Dedifferentiated amniotic fluid mesenchymal stem cell (primary cell): ENCODE results near the gene IFT172.
A peak's percentile ranks its signal among the peaks of the same experiment; 100 is the strongest.
"Not testable (repeated sequence)": the region's sequence is repeated elsewhere in the genome, so short reads cannot be mapped to it uniquely, and the experiment has no call there.

Source experiments
- DNase-seq: peaks from one replicate; pipeline ENCODE4 v3.0.0-alpha.2; 2016; ENCODE audit errors: extremely low spot score

Gene IFT172

GRCh38 chr2:27493948-27494283, 4.4 kb upstream of the IFT172 start:
- no peak for DNase-seq

GRCh38 chr2:27492557-27492956, 3.0 kb upstream of the IFT172 start:
- no peak for DNase-seq

- DNase-seq: no peak
These were observed 435 bp downstream of the IFT172 start for GRCh38 chr2:27489118-27489497.

- no peak for DNase-seq
These were observed 4.0 kb downstream of the IFT172 start for GRCh38 chr2:27485496-27485895.

- DNase-seq: no peak
These were observed 17.6 kb downstream of the IFT172 start for GRCh38 chr2:27471961-27472360.

GRCh38 chr2:27464443-27464842, 25.1 kb downstream of the IFT172 start:
- DNase-seq: no peak

GRCh38 chr2:27461118-27461517, 28.4 kb downstream of the IFT172 start:
- DNase-seq: no peak

- DNase-seq: no peak
These were observed 35.6 kb downstream of the IFT172 start for GRCh38 chr2:27453968-27454367.

GRCh38 chr2:27451095-27451494, 38.4 kb downstream of the IFT172 start:
- DNase-seq: no peak

- no peak for DNase-seq
These were observed 41.2 kb downstream of the IFT172 start for GRCh38 chr2:27448381-27448780.

- no peak for DNase-seq
These were observed 43.5 kb downstream of the IFT172 start for GRCh38 chr2:27446057-27446456.

GRCh38 chr2:27445615-27446014, 43.9 kb downstream of the IFT172 start:
- DNase-seq: no peak

GRCh38 chr2:27445155-27445554, 44.4 kb downstream of the IFT172 start:
- no peak for DNase-seq

GRCh38 chr2:27442920-27443282, 46.6 kb downstream of the IFT172 start:
- DNase-seq: no peak

- DNase-seq: no peak
These were observed 47.3 kb downstream of the IFT172 start, which contains the start of gene KRTCAP3 for GRCh38 chr2:27441958-27442919. TSS of gene KRTCAP3 (plus strand) at chr2:27442381. CDS start at chr2:27442413, 32 bp downstream.

- DNase-seq: no peak
These were observed 48.2 kb downstream of the IFT172 start for GRCh38 chr2:27441226-27441926.

- DNase-seq: no peak
These were observed 53.9 kb downstream of the IFT172 start for GRCh38 chr2:27435628-27436027.

- DNase-seq: no peak
These were observed 58.1 kb downstream of the IFT172 start for GRCh38 chr2:27431395-27431794.

- peak; percentile 56 for DNase-seq
These were observed 60.5 kb downstream of the IFT172 start for GRCh38 chr2:27428978-27429541.

- peak; percentile 78 for DNase-seq
These were observed 61.1 kb downstream of the IFT172 start, which contains the start of gene NRBP1 for GRCh38 chr2:27428213-27428977. TSS of gene NRBP1 (plus strand) at chr2:27428631. CDS start at chr2:27433274, 4,643 bp downstream.

GRCh38 chr2:27427863-27428212, 61.7 kb downstream of the IFT172 start:
- no peak for DNase-seq

GRCh38 chr2:27425039-27425438, 64.5 kb downstream of the IFT172 start:
- not testable (repeated sequence) for DNase-seq
